HG03565 (cell line): ENCODE results near the gene TDRD3.

Experiments
- ATAC-seq: cut with Tn5 transposase; IDR thresholded peaks from one replicate; pipeline ENCODE4 v1.9.1; 2021; ENCODE audit warnings: mild to moderate bottlenecking, moderate library complexity; ENCODE audit not compliant: unreplicated experiment

TDRD3 gene

GRCh38 chr13:60448907-60449510 lies 52.0 kb downstream of the TDRD3 start:
- ATAC-seq = peak; percentile 85

GRCh38 chr13:60453490-60453889 lies 56.5 kb downstream of the TDRD3 start:
- no peak for ATAC-seq

- ATAC-seq = no peak
Measured at GRCh38 chr13:60454425-60454824, 57.4 kb downstream of the TDRD3 start.

GRCh38 chr13:60463787-60464186 lies 66.8 kb downstream of the TDRD3 start:
- ATAC-seq = no peak

- ATAC-seq = no peak
Measured at GRCh38 chr13:60467098-60467497, 70.1 kb downstream of the TDRD3 start.

GRCh38 chr13:60479273-60479672 lies 82.3 kb downstream of the TDRD3 start:
- no peak for ATAC-seq

GRCh38 chr13:60482012-60482411 lies 85.0 kb downstream of the TDRD3 start:
- no peak for ATAC-seq

GRCh38 chr13:60484865-60485264 lies 87.8 kb downstream of the TDRD3 start:
- no peak for ATAC-seq

GRCh38 chr13:60491531-60491930 lies 94.5 kb downstream of the TDRD3 start:
- no peak for ATAC-seq

- ATAC-seq = no peak
Measured at GRCh38 chr13:60492187-60492586, 95.2 kb downstream of the TDRD3 start.

GRCh38 chr13:60494296-60494695 lies 97.3 kb downstream of the TDRD3 start:
- ATAC-seq = peak; percentile 59

GRCh38 chr13:60501236-60501635 lies 104.2 kb downstream of the TDRD3 start:
- ATAC-seq = no peak

- no peak for ATAC-seq
Measured at GRCh38 chr13:60509601-60510386, 112.8 kb downstream of the TDRD3 start.

GRCh38 chr13:60511637-60512036 lies 114.6 kb downstream of the TDRD3 start:
- ATAC-seq = no peak

GRCh38 chr13:60514891-60515290 lies 117.9 kb downstream of the TDRD3 start:
- ATAC-seq = no peak

- ATAC-seq = no peak
Measured at GRCh38 chr13:60519496-60519895, 122.5 kb downstream of the TDRD3 start.

GRCh38 chr13:60520902-60521569 lies 124.0 kb downstream of the TDRD3 start:
- no peak for ATAC-seq

- ATAC-seq = no peak
Measured at GRCh38 chr13:60538566-60538965, 141.5 kb downstream of the TDRD3 start.

- ATAC-seq = no peak
Measured at GRCh38 chr13:60540276-60540675, 143.3 kb downstream of the TDRD3 start.

GRCh38 chr13:60562096-60562780 lies 165.2 kb downstream of the TDRD3 start:
- no peak for ATAC-seq

- no peak for ATAC-seq
Measured at GRCh38 chr13:60571571-60571970, 174.6 kb downstream of the TDRD3 start.
